GM12878 (cell line): ENCODE data around the gene TTC16. TPM values are rescaled to one million over a fixed set of nuclear protein-coding genes. Genes with fewer than 3 reads are reported as not detected.

ENCODE experiments used
- ETV6 ChIP-seq, 2 experiments: fragments of 450-650 bp in 1 of 2; IDR thresholded peaks in 1 of 2; conservative IDR thresholded peaks in 1 of 2; 2 replicates each; pipeline ENCODE4 v1.6.1; 2014; ENCODE audit warnings: antibody characterized with exemption in 1 of 2, borderline replicate concordance in 1 of 2, low read depth in 1 of 2, mild to moderate bottlenecking in 1 of 2, moderate library complexity in 1 of 2
- FOXK2 ChIP-seq: fragments of 450-650 bp; IDR thresholded peaks from 2 replicates; pipeline ENCODE4 v1.6.1; 2017; ENCODE audit warnings: mild to moderate bottlenecking, moderate library complexity
- POLR2AphosphoS2 ChIP-seq: IDR thresholded peaks from 2 replicates; pipeline ENCODE4 v1.6.1; 2011; ENCODE audit warnings: low read depth, mild to moderate bottlenecking, low read length, improper control_type of control experiment, moderate library complexity
- SIN3A ChIP-seq: IDR thresholded peaks from 2 replicates; pipeline ENCODE4 v1.6.1; 2012; ENCODE audit warnings: low read depth, low read length, improper control_type of control experiment
- polyA plus RNA-seq, 11 experiments: library from polyadenylated mRNA; depleted of rRNA in 4 of 11; unstranded in 6 of 11; stranded (reverse) in 5 of 11; fragments of >200 nt; fragmentation: Nextera tagmentation in 4 of 11; fragmentation: Illumina TruSeq in 1 of 11; extraction: Ambion mirVana in 4 of 11; extraction: Trizol in 1 of 11; gene quantifications; 1 replicate in 1 of 11; 2 replicates in 10 of 11; pipeline versions ENCODE4 v1.2.1 to v1.2.3, GENCODE V29; 2011 to 2016; ENCODE audit warnings: inconsistent platforms in 2 of 11, missing spikeins in 2 of 11, low read depth in 1 of 11
- total RNA-seq, 4 experiments: library from RNA; depleted of rRNA in 3 of 4; stranded (reverse); fragments of >200 nt in 3 of 4; fragmentation: Illumina TruSeq in 1 of 4; extraction: Trizol in 1 of 4; gene quantifications; 2 replicates each; pipeline versions ENCODE4 v1.2.1 to v1.2.3, GENCODE V29; 2013 to 2021
- TF ChIP-seq, protein P1 (sequence below): fragments of 150-350 bp; IDR thresholded peaks from 2 replicates; pipeline ENCODE4 v1.6.1; 2014; ENCODE audit warnings: mild to moderate bottlenecking, low read depth, low read length
- TF ChIP-seq, protein P2 (sequence below): IDR thresholded peaks from 2 replicates; pipeline ENCODE4 v1.6.1; 2012; ENCODE audit warnings: mild to moderate bottlenecking, low read depth, low read length

Gene TTC16
- total and polyA plus RNA-seq, 10 of the 15 experiments (the other 5 are each of a cell fraction or from before 2014, with no cell fraction given): 0.03 TPM; not detected in 9

- TF ChIP-seq, protein P1, sequence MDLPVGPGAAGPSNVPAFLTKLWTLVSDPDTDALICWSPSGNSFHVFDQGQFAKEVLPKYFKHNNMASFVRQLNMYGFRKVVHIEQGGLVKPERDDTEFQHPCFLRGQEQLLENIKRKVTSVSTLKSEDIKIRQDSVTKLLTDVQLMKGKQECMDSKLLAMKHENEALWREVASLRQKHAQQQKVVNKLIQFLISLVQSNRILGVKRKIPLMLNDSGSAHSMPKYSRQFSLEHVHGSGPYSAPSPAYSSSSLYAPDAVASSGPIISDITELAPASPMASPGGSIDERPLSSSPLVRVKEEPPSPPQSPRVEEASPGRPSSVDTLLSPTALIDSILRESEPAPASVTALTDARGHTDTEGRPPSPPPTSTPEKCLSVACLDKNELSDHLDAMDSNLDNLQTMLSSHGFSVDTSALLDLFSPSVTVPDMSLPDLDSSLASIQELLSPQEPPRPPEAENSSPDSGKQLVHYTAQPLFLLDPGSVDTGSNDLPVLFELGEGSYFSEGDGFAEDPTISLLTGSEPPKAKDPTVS: no peak
- TF ChIP-seq ETV6 (conservative IDR thresholded peaks at IDR 0.05 in 1 of 2, IDR thresholded peaks at IDR 0.05 in 1 of 2; ENCODE audit: borderline replicate concordance in 1 of 2, low read depth in 1 of 2) (no peak), SIN3A (no peak), FOXK2 (no peak), POLR2AphosphoS2 (no peak)
- TF ChIP-seq, protein P2, sequence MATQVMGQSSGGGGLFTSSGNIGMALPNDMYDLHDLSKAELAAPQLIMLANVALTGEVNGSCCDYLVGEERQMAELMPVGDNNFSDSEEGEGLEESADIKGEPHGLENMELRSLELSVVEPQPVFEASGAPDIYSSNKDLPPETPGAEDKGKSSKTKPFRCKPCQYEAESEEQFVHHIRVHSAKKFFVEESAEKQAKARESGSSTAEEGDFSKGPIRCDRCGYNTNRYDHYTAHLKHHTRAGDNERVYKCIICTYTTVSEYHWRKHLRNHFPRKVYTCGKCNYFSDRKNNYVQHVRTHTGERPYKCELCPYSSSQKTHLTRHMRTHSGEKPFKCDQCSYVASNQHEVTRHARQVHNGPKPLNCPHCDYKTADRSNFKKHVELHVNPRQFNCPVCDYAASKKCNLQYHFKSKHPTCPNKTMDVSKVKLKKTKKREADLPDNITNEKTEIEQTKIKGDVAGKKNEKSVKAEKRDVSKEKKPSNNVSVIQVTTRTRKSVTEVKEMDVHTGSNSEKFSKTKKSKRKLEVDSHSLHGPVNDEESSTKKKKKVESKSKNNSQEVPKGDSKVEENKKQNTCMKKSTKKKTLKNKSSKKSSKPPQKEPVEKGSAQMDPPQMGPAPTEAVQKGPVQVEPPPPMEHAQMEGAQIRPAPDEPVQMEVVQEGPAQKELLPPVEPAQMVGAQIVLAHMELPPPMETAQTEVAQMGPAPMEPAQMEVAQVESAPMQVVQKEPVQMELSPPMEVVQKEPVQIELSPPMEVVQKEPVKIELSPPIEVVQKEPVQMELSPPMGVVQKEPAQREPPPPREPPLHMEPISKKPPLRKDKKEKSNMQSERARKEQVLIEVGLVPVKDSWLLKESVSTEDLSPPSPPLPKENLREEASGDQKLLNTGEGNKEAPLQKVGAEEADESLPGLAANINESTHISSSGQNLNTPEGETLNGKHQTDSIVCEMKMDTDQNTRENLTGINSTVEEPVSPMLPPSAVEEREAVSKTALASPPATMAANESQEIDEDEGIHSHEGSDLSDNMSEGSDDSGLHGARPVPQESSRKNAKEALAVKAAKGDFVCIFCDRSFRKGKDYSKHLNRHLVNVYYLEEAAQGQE: no peak
- TF ChIP-seq, all 136 proteins: peak for 0
Observed at GRCh38 chr9:127730799-127731410, 15.0 kb downstream of the TTC16 start (continued).
